HuH-7.5 (cell line): Measurements from ENCODE around the gene ERO1B.
"Not testable (repeated sequence)": the region's sequence is repeated elsewhere in the genome, so short reads cannot be mapped to it uniquely, and the experiment has no call there.

ENCODE experiments used
- DNase-seq: peaks from one replicate; pipeline ENCODE4 v3.0.0; 2011; ENCODE audit warnings: low spot score

Gene ERO1B

DNA sequence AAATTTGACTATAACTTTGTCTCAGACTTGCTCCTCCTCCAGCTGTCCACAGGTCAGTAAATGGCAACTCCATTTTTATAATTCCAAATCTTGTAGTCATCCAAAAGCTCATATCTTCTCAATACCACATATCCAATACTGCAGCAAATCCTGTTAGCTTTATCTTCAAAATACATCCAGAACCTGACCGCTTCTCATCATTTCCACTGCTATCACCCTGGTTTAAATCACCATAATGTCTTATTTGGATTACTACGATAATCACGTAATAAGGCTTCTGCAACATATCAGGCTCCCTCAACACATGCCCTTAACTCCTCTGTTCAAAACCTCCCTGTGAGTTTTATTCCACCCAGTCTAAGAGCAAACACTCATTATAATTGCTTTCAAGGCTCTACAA is 34.5 kb downstream of the ERO1B start:
- DNase-seq = no peak

DNA sequence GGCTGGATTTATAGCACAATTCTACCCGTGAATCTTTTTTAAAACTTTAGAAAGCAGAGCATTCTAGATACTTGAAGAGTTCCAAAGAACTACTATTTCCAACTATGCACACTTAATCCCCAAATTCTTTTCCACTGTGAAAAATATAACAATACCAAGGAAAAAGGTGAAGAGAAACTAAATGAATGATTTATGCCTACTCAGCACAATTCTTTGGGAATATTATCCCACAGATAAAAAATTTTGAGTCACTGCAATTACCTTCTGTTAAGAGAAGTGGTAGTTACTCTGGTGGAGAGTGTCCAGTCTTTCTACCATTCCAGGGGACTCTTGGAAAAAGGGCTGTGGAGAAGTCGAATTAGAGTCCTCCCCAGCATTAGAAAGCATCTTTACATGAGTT is 39.2 kb downstream of the ERO1B start:
- no peak for DNase-seq

DNA sequence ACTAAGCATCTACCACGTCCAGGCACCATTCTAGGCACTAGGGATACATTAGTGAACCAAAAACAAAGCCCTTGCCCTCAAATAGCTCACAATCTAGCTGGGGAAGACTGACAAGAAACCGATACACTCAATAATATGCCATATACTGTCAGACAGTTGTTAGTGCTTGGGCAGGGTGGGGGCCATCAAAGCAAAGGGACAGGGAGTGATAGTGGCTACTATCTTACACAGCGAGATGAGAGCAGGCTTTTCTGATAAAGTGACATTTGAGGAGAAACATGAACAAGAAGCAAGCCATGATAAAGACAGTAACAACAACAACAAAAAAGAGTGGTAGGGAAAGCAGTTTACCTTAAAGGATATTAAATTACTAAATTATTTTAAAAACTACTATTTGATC is 41.1 kb downstream of the ERO1B start:
- DNase-seq = no peak

DNA sequence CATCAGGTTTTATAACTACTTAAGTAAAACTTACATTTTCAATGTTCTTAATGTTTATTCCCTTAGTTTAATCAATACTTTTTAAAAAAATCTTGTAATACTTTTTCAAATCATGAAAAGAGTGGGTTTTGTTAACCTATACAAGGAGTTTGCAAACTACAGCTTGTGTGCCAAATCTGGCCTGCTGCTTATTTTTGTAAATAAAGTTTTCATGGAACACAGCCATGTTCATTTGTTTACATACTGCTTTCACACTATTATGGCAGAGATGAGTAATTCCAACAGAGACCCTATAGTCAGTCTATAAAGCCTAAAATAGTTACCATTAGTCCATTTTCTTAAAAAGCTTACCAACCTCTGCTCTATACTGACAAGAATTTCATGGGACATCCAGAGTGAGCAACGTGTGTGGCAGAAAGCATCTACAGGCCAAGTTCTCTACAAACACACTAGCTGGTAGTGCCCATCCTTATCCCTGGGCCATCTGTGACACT is 42.6 kb downstream of the ERO1B start:
- no peak for DNase-seq

DNA sequence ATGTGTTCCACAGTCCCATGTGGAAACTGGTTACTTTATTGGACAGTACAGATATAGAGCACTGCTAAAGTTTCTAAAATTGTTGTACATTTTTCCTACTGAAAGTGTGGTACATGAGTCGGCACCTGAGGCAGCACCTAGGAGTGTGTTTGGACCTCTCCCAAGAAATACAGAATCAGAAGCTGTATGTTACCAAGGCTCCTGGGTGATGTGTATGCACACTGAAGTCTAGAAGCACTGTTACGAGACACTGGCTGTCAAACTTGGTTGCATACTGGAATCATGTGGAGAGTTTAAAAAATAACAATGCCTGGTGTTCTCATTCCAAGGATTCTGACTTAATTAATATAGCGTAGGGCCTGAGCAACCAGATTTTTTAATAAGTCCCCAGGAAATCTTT is 46.6 kb downstream of the ERO1B start:
- DNase-seq = no peak

DNA sequence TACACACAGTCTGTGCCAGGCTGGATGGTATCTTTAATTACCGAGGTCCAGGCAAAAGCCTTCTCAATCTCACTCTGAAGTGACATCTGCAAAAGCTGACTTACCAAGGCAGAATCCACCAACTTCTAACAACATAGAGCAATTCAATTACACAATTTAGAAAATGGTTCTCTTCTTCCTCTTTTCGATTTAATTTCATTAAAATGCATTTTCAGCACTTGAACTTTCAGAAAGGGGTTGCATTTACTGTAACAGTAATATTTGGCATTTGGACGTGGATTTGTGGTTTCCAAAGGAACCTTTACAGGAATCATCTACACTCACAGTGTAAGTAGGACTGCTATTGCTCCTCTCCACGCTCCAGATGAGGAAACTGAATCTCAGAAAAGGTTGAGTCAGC is 53.3 kb downstream of the ERO1B start:
- no peak for DNase-seq

DNA sequence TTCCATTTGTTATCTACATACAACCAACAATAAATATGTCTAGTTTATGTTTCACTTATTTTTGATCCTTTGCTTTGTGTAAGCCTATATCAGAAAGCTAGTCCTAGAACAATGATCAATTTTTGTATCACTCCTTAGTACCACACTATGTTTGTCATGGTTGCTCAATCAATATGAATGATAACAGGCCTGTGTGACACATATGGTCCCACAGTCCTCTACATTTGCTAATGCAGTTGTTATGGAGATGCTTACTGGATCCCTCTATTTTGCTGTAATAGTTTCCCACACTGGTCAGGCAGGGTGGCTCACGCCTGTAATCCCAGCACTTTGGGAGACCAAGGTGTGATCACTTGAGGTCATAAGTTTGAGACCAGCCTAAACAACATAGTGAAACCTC is 59.1 kb downstream of the ERO1B start:
- DNase-seq = no peak

DNA sequence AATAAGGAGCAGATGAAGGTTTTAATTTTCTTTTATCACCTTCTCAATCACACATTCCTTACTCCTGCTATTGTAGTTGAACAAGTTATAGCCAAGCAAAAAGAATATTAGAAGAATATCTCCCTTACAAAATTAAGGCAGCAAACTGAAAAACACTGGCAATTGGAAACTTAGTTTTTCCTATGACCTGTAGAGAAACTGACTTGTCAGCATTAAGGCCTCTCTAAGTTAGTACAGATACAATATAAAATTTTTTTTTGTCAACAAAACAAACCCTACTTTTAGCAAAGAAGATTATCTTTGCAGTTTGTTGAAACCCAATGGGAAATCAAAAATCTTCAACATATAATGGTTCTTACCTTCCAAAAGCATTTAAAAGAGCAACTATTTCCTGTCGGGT is 61.3 kb downstream of the ERO1B start:
- no peak for DNase-seq

DNA sequence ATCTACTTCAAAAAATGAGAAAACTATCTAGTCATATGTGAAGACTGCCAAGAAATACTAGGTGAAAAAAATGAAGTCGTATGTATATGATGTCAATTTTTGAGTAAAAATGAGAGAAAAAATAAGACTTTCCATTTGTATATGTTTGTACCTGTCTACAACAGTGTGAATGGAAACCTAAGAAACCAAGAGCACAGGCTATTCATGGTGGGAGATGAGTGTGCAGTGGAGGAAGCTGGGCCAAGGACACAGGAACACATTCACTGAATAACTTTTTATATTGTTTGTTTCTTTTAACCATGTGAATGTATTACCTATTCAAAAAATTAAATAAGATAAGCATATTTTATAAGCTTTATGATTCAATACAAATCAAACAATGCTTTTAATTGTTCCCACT is 67.0 kb downstream of the ERO1B start:
- no peak for DNase-seq

DNA sequence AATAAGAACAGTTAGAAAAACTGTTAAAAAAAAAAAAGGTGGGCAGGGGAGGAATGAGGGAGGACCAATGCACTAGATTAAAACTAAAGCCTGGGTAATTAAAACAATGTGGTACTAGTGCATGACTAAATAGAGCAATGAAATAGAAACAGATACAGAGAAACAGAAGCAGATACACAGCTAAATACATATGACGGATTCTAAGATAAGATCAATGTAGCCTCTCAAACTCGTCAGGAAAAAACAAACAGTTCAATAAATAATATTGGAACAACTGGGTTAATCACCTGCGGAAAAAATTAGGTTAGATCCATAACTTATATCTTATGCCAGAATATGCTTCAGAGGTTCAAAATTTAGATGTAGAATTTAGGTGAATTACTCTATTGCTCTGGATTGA is 68.2 kb downstream of the ERO1B start:
- DNase-seq = no peak

DNA sequence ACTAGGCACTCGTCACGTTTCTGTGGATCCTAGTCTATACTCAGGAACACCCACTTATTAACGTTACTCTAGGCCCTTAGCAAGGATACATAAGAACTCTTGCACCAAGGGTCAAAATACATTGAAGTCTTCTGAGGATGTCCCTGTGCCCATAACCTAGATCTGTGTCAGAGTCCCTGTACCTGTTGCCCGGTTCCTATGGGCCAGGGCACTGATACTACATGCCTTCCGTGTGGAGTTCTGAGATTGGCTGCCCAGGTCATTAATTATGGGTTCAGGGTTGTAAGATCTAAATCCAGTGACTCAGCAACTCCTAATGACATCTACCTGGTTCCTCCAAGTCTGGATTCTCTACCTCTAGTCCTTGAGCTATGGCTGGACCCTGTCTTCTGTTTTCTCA is 69.9 kb downstream of the ERO1B start:
- DNase-seq = no peak

DNA sequence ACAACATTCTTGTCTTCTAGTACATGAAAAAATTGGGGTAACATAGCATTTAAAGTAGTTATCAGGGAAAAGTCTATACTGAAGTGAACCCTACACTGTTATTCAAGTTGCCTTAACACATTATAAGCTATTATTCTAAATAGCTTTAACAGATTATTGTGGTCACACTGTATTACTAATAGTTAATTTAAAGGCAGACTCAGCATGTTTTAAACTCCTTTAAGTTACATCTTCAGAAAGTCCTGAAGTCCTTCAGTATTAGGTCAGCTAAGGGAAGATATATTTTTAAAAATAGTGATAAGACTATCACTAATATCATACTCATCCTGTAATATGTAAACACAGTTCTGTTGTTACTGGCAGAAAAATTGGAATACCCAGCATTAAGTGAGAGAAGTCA is 72.0 kb downstream of the ERO1B start:
- DNase-seq = no peak

DNA sequence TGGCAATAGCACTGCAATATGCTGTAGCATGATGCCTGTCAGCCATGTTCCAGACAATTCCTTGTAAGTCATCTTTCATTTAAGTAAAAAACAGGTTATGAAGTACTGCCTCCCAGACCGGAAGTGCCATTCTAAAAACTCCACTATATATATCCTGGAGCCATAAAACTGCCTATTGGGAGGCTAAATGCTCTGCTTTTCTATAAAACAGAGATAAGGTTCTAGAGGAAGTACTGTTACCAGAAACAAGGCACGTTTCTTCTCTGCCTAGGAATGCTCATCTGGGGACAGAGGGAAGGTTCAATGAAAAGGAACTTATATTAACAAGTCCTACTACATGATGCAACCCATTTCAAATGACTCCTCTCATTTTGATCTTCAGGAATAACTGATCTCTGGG is 72.6 kb downstream of the ERO1B start:
- DNase-seq = no peak

DNA sequence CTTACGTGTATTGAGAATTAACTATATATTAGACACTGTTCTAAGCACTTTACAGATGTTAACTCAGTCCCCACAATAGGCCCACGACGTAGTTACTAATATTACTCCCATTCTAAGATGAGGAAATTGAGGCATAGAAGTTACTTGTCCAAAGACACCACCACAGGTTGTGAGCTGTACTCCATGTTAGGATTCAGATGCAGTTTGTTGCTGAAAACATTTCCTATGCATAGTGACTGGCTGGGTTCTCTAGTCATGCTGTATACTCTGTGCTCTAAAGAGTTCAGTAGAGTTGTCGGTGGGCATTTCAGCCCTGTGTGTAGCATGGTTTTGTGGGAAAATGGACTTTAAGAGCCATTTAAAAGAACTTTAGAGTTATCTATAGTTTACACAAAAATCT is 74.2 kb downstream of the ERO1B start:
- no peak for DNase-seq

DNA sequence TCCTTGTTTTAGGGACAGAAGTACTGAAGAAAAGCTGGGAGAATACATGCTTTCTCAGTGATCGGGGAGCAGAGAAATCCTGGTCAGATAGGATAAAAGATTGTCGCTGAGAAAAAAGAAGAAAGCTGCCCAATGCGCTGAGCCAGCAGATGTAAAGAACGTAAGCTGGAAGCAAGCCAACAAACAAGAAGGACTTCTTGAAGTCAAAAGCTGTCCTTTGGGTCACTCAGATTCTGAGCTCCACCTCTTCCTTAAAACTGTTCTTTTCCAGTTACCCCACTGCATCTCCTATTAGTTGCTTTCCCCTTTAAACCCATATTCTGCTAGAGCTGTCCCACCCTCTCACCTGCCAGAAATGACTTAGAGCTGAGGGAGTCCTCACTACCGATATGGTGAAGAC is 74.6 kb downstream of the ERO1B start:
- no peak for DNase-seq

DNA sequence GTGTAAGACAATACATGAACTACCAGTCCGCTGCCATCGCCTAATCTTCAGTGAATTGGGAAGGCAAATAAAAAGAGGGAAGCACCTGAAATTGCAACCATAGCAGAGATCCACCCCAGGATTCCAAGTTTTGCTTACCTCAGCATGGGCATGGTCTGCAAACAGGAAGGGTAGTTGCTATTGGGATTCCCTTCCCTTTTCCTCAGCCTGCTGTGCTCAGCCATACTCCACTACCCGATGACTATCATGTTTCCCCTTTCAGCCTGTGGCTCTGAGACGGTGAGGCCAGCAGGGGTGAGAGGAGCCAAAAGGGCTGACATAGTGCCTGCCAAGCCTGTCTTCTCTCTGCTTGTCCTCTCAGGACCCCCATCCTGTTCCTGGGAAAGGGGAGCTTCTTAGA is 75.2 kb downstream of the ERO1B start:
- no peak for DNase-seq

DNA sequence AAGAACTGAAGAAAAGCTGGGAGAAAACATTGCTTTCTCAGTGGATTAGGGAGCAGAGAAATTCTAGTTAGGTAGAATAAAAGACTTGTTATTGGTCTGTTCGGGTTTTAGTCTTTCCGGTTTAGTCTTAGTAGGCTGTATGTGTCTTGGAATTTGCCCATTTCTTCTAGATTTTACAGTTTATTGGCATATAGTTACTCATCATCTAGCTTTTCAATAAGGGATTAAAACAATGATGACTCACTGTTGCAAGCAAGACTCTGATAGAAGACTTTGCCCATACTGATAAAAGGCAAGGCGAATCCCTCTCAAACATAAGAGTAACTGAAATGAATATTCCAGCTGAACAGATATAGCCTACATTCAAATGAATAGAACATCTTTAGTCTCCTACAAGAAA is 77.1 kb downstream of the ERO1B start:
- no peak for DNase-seq

DNA sequence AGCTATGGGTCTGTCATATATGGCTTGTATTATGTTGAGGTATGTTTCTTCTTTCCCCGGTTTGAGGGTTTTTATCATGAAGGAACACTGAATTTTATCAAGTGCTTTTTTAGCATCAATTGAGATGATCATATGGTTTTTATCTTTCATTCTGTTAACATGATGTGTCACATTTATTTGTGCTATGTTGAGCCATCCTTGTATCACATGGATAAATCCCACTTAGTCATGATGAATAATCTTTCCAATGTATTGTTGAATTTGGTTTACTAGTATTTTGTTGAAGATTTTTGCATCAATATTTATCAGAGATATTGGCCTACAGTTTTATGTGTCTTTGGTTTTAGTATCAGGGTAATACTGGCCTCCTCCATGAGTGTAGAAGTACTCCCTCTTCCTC is 77.7 kb downstream of the ERO1B start:
- DNase-seq = no peak

DNA sequence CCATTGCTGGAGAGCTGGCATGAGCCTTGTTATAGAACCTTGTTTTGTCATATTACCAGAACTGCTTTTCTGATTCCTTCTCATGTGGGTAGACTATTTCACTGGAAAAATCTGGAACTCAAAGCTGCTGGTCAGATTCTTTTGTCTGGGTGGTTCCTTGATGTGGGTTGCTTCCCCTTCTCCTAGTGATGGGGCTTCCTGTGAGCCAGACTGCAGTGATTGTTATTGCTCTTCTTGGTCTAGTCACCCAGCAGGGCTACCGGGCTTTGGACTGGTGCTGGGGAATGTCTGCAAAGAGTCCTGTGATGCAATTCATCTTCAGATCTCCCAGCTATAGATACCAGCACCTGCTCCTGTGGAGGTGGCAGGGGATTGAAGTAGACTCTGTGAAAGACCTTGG is 80.0 kb downstream of the ERO1B start:
- no peak for DNase-seq

DNA sequence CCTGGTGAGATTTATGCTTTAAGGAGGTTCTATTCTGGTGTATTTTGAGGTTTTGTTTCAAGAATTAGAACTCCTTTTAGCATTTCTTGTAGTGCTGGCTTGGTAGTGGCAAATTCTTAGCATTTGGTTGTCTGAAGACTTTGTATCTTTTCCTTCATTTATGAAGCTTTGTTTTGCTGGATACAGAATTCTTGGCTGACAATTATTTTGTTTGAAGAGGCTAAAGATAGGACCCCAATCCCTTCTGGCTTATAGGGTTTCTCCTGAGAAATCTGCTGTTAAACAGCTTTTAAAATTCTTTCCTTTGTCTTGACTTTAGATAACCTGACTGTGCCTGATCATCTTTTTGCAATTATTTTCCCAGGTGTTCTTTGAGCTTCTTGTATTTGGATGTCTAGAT is 80.8 kb downstream of the ERO1B start:
- DNase-seq = no peak

DNA sequence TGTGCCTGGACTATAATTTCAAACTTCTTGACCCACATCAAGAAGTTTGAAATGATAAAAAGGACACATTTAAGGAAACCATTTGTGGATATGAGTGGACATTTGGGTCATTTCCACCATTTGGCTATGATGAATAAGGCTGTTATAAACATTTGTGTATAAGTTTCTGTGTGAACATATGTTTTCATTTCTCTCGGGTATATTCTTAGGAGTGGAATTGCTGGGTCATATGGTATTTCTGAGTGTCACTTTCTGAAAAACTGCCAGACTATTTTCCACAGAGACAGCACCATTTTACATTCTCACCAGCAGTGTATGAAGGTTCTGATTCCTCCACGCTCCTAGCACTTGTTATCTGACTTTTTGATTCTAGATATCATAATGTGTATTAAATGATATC is 88.6 kb downstream of the ERO1B start:
- DNase-seq = no peak

DNA sequence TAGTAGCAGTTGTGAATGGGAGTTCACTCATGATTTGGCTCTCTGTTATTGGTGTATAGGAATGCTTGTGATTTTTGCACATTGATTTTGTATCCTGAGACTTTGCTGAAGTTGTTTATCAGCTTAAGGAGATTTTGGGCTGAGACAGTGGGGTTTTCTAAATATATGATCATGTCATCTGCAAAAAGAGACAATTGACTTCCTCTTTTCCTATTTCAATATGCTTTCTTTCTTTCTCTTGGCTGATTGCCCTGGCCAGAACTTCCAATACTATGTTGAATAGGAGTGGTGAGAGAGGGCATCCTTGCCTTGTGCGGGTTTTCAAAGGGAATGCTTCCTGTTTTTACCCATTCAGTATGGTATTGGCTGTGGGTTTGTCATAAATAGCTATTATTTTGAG is 93.7 kb downstream of the ERO1B start:
- not testable (repeated sequence) for DNase-seq

DNA sequence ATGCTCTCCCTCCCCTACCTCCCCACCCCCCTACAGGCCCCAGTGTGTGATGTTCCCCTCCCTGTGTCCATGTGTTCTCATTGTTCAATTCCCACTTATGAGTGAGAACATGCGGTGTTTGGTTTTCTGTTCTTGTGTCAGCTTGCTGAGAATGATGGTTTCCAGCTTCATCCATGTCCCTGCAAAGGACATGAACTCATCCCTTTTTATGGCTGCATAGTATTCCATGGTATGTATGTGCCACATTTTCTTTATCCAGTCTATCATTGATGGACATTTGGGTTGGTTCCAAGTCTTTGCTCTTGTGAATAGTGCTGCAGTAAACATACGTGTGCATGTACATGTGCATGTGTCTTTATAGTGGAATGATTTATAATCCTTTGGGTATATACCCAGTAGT is 95.3 kb downstream of the ERO1B start:
- DNase-seq = not testable (repeated sequence)

DNA sequence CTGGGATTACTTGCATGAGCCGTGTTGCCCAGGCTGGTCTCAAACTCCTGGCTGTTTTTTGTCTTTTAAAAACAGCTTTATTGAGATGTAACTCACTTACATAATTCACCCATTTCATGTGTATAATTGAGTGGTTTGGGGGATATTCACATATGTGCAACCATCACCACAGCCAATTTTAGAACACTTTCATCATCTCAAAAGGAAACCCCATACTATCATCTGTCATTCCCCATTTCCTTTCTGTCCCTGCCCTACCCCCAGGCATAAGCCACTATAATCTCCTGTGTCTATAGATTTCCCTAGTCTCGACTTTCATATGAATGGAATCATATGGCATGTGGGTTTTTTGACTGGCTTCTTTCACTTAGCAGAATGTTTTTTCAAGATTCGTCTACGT is 96.1 kb downstream of the ERO1B start:
- DNase-seq = no peak

DNA sequence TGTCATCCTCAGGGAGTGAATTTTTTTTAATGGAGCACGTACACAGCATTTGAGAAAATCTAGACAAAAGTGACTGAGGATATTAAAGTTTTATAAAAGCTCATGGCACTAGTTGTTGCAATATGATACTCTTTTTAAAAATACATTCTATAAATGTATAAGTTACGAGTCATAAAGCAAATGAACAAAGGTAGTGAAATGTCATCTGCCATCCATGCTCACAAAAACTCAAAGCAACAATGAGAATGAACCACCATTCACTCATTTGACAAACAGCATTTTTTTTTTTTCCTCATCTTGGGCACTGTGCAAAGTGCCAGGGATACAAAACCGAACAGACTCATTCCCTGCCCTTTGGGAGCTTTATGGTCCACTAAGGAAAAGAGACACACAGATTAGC is 100.7 kb downstream of the ERO1B start:
- no peak for DNase-seq
